Suprapubic skin (tissue), 3 donors: Measurements from ENCODE around the gene KIF1C.

Experiments used
- EP300 ChIP-seq: sonication (generic); formaldehyde crosslinking; IDR thresholded peaks from one replicate; pipeline ENCODE4 v1.6.1; 2017; ENCODE audit warnings: antibody characterized with exemption
- POLR2A ChIP-seq, 2 donors: fragments of 450-650 bp; IDR thresholded peaks; one replicate each; pipeline ENCODE4 v1.6.1; 2017; ENCODE audit warnings: antibody characterized with exemption in 2 of 2, mild to moderate bottlenecking in 2 of 2, moderate library complexity in 2 of 2
- TF ChIP-seq, protein P1 (sequence below), 2 donors: fragments of 200-600 bp in 1 of 2; fragments of 450-650 bp in 1 of 2; sonication (generic) in 1 of 2; IDR thresholded peaks; one replicate each; pipeline ENCODE4 v1.5.1; 2016 to 2019; ENCODE audit warnings: antibody characterized with exemption in 2 of 2, mild to moderate bottlenecking in 1 of 2, moderate library complexity in 1 of 2

DNA sequence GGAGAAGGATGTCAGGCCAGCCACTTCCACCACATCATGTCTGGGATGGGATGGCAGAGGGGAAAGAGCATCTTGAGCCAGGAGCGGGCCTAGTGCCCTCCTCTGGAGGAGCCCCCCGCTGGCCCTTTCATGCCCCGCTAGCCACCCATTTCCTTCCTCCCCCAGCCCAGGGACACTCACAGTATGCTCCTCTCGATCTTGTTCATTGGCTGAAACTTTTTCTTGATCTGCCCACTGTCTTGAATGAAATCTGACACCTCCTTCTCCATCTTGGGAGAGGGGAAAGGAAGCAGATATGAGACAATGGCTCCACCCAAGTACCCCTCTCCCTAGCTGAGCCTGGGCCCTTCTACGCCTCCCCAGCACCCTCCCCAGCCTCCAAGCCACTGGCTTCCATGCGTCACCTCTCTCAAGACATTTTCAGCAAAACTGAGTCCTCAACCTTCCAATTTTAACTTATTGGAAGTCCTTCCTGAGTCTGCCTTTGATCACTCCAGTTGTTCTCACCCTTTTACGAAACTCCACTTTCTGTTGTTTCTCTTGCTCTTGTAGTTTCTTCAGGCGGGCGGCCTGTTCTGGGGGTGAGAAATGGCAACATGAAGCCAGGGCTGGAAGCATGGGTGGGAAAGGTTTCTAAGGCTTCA is 37.3 kb upstream of the KIF1C start:
- TF ChIP-seq, protein P1, sequence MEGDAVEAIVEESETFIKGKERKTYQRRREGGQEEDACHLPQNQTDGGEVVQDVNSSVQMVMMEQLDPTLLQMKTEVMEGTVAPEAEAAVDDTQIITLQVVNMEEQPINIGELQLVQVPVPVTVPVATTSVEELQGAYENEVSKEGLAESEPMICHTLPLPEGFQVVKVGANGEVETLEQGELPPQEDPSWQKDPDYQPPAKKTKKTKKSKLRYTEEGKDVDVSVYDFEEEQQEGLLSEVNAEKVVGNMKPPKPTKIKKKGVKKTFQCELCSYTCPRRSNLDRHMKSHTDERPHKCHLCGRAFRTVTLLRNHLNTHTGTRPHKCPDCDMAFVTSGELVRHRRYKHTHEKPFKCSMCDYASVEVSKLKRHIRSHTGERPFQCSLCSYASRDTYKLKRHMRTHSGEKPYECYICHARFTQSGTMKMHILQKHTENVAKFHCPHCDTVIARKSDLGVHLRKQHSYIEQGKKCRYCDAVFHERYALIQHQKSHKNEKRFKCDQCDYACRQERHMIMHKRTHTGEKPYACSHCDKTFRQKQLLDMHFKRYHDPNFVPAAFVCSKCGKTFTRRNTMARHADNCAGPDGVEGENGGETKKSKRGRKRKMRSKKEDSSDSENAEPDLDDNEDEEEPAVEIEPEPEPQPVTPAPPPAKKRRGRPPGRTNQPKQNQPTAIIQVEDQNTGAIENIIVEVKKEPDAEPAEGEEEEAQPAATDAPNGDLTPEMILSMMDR (IDR thresholded peaks at IDR 0.05), result no peak
- TF ChIP-seq POLR2A (IDR thresholded peaks at IDR 0.05) (no peak), EP300 (no peak)
